AG10803 (cell line): Measurements from ENCODE around the gene TP73.

Source experiments
- DNase-seq: peaks from one replicate; pipeline ENCODE4 v3.0.0; 2010; ENCODE audit warnings: low read depth
- H3K4me3 ChIP-seq: 2 replicates; pipeline ENCODE4 v1.5.1; 2011; ENCODE audit warnings: mild to moderate bottlenecking, low read length, control low read depth
- TF ChIP-seq, protein P1 (sequence below): conservative IDR thresholded peaks from 2 replicates; pipeline ENCODE4 v1.5.1; 2011; ENCODE audit warnings: mild to moderate bottlenecking, low read length, control low read depth, inconsistent platforms

TP73 gene

GRCh38 chr1:3732434-3733093 lies 80.2 kb downstream of the TP73 start:
- H3K4me3 ChIP-seq = no peak overlapping the region
- TF ChIP-seq, protein P1, sequence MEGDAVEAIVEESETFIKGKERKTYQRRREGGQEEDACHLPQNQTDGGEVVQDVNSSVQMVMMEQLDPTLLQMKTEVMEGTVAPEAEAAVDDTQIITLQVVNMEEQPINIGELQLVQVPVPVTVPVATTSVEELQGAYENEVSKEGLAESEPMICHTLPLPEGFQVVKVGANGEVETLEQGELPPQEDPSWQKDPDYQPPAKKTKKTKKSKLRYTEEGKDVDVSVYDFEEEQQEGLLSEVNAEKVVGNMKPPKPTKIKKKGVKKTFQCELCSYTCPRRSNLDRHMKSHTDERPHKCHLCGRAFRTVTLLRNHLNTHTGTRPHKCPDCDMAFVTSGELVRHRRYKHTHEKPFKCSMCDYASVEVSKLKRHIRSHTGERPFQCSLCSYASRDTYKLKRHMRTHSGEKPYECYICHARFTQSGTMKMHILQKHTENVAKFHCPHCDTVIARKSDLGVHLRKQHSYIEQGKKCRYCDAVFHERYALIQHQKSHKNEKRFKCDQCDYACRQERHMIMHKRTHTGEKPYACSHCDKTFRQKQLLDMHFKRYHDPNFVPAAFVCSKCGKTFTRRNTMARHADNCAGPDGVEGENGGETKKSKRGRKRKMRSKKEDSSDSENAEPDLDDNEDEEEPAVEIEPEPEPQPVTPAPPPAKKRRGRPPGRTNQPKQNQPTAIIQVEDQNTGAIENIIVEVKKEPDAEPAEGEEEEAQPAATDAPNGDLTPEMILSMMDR = no peak
- no peak for DNase-seq

- H3K4me3 ChIP-seq = no peak overlapping the region
- TF ChIP-seq, protein P1 = no peak
- DNase-seq = no peak
Measured at GRCh38 chr1:3733094-3733882, 81.0 kb downstream of the TP73 start.

DNA sequence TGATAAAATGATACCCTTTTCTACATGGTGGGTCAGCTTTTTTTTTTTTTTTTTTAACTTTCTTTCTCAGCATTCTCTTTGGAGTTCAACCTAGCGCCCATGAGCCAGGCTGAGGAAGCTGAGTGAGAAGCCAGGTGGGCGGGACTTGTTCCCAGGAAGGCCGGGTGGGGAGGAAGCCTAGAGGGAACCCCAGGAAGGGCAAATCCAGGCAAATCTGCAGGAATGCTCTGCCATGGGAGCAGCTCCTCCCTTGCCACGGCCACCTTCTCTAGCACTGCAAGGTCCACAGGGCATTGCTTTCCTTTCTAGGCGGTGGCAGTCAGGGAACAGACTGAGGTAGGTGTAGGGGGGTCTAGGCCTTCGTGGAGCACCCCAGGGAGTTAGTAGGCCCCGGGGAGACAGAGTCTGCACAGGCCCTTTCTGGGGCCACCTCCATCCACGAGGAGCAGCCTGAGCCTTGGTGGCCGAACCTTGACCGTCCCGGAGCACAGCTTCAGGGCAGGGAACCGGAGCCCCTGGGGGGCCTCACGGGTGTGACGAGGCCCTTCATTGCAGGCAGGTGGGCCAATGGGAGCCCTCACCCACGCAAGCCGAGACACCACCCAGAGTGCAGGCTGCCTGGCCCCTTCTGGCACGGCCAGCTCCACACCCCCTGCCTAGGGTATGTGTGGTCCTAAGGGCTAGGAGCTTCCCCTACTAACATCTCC lies 81.7 kb downstream of the TP73 start:
- no peak overlapping the region for H3K4me3 ChIP-seq
- TF ChIP-seq, protein P1 = no peak
- no peak for DNase-seq

DNA sequence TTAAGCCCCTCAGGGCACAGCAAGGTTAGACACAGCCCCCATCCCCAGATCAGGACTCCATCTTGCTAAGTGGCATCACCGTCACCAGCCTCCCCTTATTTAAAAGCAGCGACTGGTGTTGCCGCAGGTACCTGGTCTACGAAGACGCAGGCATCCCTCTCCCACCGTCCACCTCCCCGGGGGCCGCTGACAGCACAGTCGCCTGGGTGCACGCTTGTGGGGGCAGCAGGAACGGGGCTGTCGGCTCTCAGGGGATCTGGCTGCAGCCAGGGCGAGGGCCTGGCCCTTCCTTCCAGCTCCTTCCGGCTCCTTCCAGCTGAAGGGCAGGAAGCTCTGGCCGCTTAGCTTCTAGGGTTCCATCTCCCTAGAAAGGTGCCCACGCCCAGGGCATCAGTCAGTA lies 82.3 kb downstream of the TP73 start:
- TF ChIP-seq, protein P1 = no peak
- no peak overlapping the region for H3K4me3 ChIP-seq
- no peak for DNase-seq

DNA sequence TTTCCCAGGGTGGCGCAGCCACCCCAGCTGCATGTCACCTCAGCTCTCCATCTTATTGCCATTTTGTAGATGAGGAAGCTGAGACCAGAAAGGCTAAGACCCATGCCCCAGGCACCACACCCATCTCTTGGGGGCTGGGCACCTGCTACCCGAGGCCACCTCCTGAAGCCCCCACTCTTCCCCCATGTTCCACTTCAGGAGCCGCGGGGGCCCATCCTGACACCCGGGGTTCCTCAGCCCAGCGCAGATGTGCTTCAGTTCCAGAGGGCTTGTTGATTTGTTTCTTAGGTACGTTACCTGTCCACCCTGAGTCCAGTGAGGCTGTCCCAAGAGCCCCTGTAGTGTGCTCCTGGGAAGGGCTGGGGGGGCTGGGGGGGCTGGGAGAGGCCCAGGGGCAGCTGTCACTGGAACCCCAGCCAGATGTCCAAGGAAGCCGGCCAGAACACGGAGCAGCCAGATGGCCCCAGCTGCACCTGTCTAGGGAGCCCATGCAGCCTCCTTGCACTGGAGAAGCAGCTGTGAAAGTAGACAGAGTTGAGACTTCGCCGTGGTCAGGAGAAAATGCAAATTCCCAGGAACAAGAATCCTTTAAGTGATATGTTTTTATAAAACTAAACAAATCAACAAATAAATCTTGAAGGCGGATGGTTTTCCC lies 82.8 kb downstream of the TP73 start:
- TF ChIP-seq, protein P1 = no peak
- DNase-seq = no peak
- H3K4me3 ChIP-seq = no peak overlapping the region

DNA sequence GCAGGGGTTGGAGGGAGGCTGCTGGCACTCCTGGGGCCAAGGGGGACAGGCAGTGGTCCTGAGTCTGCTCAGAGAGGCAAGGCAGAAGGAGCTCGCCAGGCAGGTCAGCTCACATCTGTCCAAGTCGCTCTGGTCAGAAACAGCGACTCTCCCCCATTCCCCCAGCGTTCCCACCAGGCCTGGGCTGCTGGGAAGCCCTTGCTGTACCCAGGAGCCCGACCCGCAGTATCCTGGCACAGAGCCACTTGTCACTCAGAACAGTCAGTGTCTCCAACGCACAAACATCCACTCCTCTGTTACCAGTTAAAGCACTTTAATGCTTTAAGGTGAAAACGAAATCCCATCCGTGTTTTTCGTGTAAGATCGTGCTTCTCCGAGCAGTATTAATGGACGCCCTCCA lies 83.4 kb downstream of the TP73 start:
- no peak overlapping the region for H3K4me3 ChIP-seq
- TF ChIP-seq, protein P1 = no peak
- DNase-seq = no peak
